IMR-90 (cell line): ENCODE results near the gene SPINT1. TPM values are rescaled to one million over a fixed set of nuclear protein-coding genes. Genes with fewer than 3 reads are reported as not detected.

Experiments used
- ATAC-seq: fragments of 200-7000 bp; cut with Tn5 transposase; 2 replicates; pipeline ENCODE4 v1.9.1; 2020; ENCODE audit warnings: low read depth, mild to moderate bottlenecking, moderate library complexity
- Bru-seq: library from RNA; stranded (reverse); fragments of 400-500 nt; gene quantifications from one replicate; lab custom pipeline; 2021; lab: Mats Ljungman, UMichigan
- BruChase-seq, 2 experiments: library from RNA; stranded (reverse); fragments of 400-500 nt; gene quantifications; one replicate each; lab custom pipeline; 2021; lab: Mats Ljungman, UMichigan
- BruUV-seq: library from RNA; stranded (reverse); fragments of 400-500 nt; replicated peaks from 2 replicates; lab custom pipeline; 2021; lab: Mats Ljungman, UMichigan
- CTCF ChIA-PET: fragments of 300-600 bp; formaldehyde crosslinking; extraction: SDS; loops from one replicate; lab custom pipeline; 2021; ENCODE audit warnings: antibody characterized with exemption; lab: Yijun Ruan, JAX
- POLR2A ChIA-PET: fragments of 300-600 bp; sonication (Branson Sonifier 250); formaldehyde crosslinking; loops from one replicate; lab custom pipeline; 2022; ENCODE audit warnings: antibody characterized with exemption; ENCODE audit not compliant: unreplicated experiment; lab: Charles Lee
- DNase-seq: peaks from one replicate; pipeline ENCODE4 v3.0.0; 2013
- H2AFZ ChIP-seq: replicated peaks from 2 replicates; pipeline ENCODE3; 2013; ENCODE audit warnings: low read length, mild to moderate bottlenecking; ENCODE audit not compliant: poor library complexity
- H2AK5ac ChIP-seq: 2 replicates; pipeline ENCODE4 v1.6.1; 2013; ENCODE audit warnings: low read depth, low read length, inconsistent platforms
- H2AK9ac ChIP-seq: replicated peaks from 2 replicates; pipeline ENCODE3; 2013; ENCODE audit warnings: mild to moderate bottlenecking, low read depth, low read length, moderate library complexity; ENCODE audit not compliant: poor library complexity
- H2BK120ac ChIP-seq: 2 replicates; pipeline ENCODE4 v1.6.1; 2013; ENCODE audit warnings: low read depth, low read length, inconsistent platforms
- H2BK15ac ChIP-seq: 3 replicates; pipeline ENCODE4 v1.6.1; 2013; ENCODE audit warnings: low read depth, low read length, inconsistent platforms
- H2BK20ac ChIP-seq: 2 replicates; pipeline ENCODE4 v1.6.1; 2013; ENCODE audit warnings: low read depth, mild to moderate bottlenecking, inconsistent platforms, low read length, moderate library complexity
- H2BK5ac ChIP-seq: 2 replicates; pipeline ENCODE4 v1.6.1; 2013; ENCODE audit warnings: mild to moderate bottlenecking, low read depth, low read length, inconsistent platforms; ENCODE audit not compliant: poor library complexity, severe bottlenecking
- H3K14ac ChIP-seq: replicated peaks from 2 replicates; pipeline ENCODE4 v1.6.1; 2013; ENCODE audit warnings: low read depth, low read length, inconsistent platforms
- H3K18ac ChIP-seq: 2 replicates; pipeline ENCODE4 v1.6.1; 2013; ENCODE audit warnings: low read depth, low read length, control low read depth
- H3K23ac ChIP-seq: 2 replicates; pipeline ENCODE4 v1.6.1; 2013; ENCODE audit warnings: low read depth, low read length, inconsistent platforms
- H3K27ac ChIP-seq: 2 replicates; pipeline ENCODE4 v1.5.1; 2013; ENCODE audit warnings: mild to moderate bottlenecking, control low read depth, low read length; ENCODE audit not compliant: insufficient read depth
- H3K27me3 ChIP-seq: 2 replicates; pipeline ENCODE4 v1.6.1; 2013; ENCODE audit warnings: low read length; ENCODE audit not compliant: control insufficient read depth, insufficient read depth
- H3K36me3 ChIP-seq: 2 replicates; pipeline ENCODE4 v1.6.1; 2013; ENCODE audit warnings: low read length, mixed read lengths; ENCODE audit not compliant: control insufficient read depth, insufficient read depth
- H3K4ac ChIP-seq: 2 replicates; pipeline ENCODE4 v1.6.1; 2013; ENCODE audit warnings: low read depth, low read length, inconsistent platforms
- H3K4me1 ChIP-seq: 2 replicates; pipeline ENCODE4 v1.6.1; 2013; ENCODE audit warnings: low read length, mixed read lengths; ENCODE audit not compliant: control insufficient read depth, insufficient read depth
- H3K4me2 ChIP-seq: 2 replicates; pipeline ENCODE4 v1.6.1; 2013; ENCODE audit warnings: low read depth, mild to moderate bottlenecking, control low read depth, low read length, moderate library complexity
- H3K4me3 ChIP-seq: 2 replicates; pipeline ENCODE4 v1.5.1; 2013; ENCODE audit warnings: low read depth, mild to moderate bottlenecking, control low read depth, low read length, moderate library complexity; ENCODE audit not compliant: insufficient read depth
- H3K56ac ChIP-seq: 2 replicates; pipeline ENCODE4 v1.6.1; 2013; ENCODE audit warnings: low read length, inconsistent platforms; ENCODE audit not compliant: insufficient read depth; ENCODE audit errors: extremely low read depth
- H3K79me1 ChIP-seq, 2 experiments: 2 replicates each; pipeline ENCODE4 v1.6.1; 2013; ENCODE audit warnings: low read length in 2 of 2, inconsistent platforms in 1 of 2, low read depth in 1 of 2
- H3K9ac ChIP-seq: 2 replicates; pipeline ENCODE4 v1.6.1; 2013; ENCODE audit warnings: low read depth, low read length, control low read depth
- H3K9me1 ChIP-seq: 2 replicates; pipeline ENCODE4 v1.6.1; 2013; ENCODE audit warnings: low read length, inconsistent platforms; ENCODE audit not compliant: insufficient read depth
- H3K9me3 ChIP-seq: 2 replicates; pipeline ENCODE4 v1.6.1; 2013; ENCODE audit warnings: low read length; ENCODE audit not compliant: control insufficient read depth, insufficient read depth
- H4K20me1 ChIP-seq: 2 replicates; pipeline ENCODE4 v1.6.1; 2013; ENCODE audit warnings: low read length, inconsistent platforms; ENCODE audit not compliant: insufficient read depth
- H4K5ac ChIP-seq: 2 replicates; pipeline ENCODE4 v1.6.1; 2013; ENCODE audit warnings: mild to moderate bottlenecking, low read depth, low read length, control low read depth
- H4K8ac ChIP-seq, 2 experiments: 2 replicates each; pipeline ENCODE4 v1.6.1; 2013; ENCODE audit warnings: low read depth in 2 of 2, low read length in 2 of 2, control low read depth in 1 of 2, inconsistent platforms in 1 of 2
- H4K91ac ChIP-seq: 2 replicates; pipeline ENCODE4 v1.6.1; 2013; ENCODE audit warnings: low read depth, low read length, inconsistent platforms; ENCODE audit not compliant: insufficient read depth
- NFE2L2 ChIP-seq: fragments of 150-350 bp; IDR thresholded peaks from 2 replicates; pipeline ENCODE4 v1.6.1; 2016; ENCODE audit warnings: low read depth, mild to moderate bottlenecking, low read length
- WGBS, 2 experiments: methylation state at CpG; one replicate each; pipeline versions ENCODE4 v1.1.5 to v1.1.7; 2013; ENCODE audit warnings: missing lambda C conversion rate in 2 of 2; ENCODE audit not compliant: insufficient read length in 1 of 2; ENCODE audit errors: extremely low coverage in 2 of 2; 5-methylcytosine and 5-hydroxymethylcytosine counted together
- dilution Hi-C: fragments of 300-500 bp; cut with HindIII; formaldehyde crosslinking; loops from one replicate; pipeline ENCODE4 v1.14.3; 2018; ENCODE audit warnings: low sequenced_read_pairs; ENCODE audit not compliant: unreplicated experiment
- in situ Hi-C: fragments of 300-500 bp; cut with MboI; formaldehyde crosslinking; loops from 3 replicates; pipeline ENCODE4 v1.14.3; 2019; ENCODE audit warnings: low sequenced_read_pairs, inconsistent platforms, mixed read lengths
- intact Hi-C: fragments of 100-400 bp; cut with micrococcal nuclease; formaldehyde crosslinking; loops from 2 replicates; pipeline ENCODE4 v1.10.0; 2022
- long read RNA-seq: library from polyadenylated mRNA; unstranded; transcript quantifications from one replicate; pipeline ENCODE4 v2.0.0, GENCODE V29; 2021; ENCODE audit not compliant: unreplicated experiment
- polyA plus RNA-seq, 3 experiments: library from polyadenylated mRNA; depleted of rRNA; stranded (reverse); fragments of >200 nt; gene quantifications; 2 replicates each; pipeline ENCODE4 v1.2.3, GENCODE V29; 2012; ENCODE audit warnings: low replicate concordance in 1 of 3
- total RNA-seq: library from RNA; depleted of rRNA; stranded (reverse); fragments of >200 nt; gene quantifications from 2 replicates; pipeline ENCODE4 v1.2.3, GENCODE V29; 2012; rRNA removed

Gene SPINT1, protein sequence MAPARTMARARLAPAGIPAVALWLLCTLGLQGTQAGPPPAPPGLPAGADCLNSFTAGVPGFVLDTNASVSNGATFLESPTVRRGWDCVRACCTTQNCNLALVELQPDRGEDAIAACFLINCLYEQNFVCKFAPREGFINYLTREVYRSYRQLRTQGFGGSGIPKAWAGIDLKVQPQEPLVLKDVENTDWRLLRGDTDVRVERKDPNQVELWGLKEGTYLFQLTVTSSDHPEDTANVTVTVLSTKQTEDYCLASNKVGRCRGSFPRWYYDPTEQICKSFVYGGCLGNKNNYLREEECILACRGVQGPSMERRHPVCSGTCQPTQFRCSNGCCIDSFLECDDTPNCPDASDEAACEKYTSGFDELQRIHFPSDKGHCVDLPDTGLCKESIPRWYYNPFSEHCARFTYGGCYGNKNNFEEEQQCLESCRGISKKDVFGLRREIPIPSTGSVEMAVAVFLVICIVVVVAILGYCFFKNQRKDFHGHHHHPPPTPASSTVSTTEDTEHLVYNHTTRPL
- total RNA-seq, result 0.56 and 0.90 TPM in 2 replicates
- polyA plus RNA-seq (2012; rRNA removed), result 1.8 and 2.1 TPM in 2 replicates
- polyA plus RNA-seq (2012; cell fraction: cytosol; rRNA removed), result 2.3 and 3.1 TPM in 2 replicates
- polyA plus RNA-seq (2012; cell fraction: nucleus; rRNA removed; ENCODE audit: low replicate concordance), result 2.5 and 5.8 TPM in 2 replicates
- Bru-seq, nascent RNA, result percentile 19 among the genes with signal in this experiment
- percentile 9 among the genes with signal in this experiment for BruChase-seq, experiment 1, labeled RNA remaining after a 6-hour chase
- percentile 15 among the genes with signal in this experiment for BruChase-seq, experiment 2, labeled RNA remaining after a 2-hour chase
- long read RNA-seq, partial matches to known transcripts, result 0 of 1 reads
- long read RNA-seq, other reads (novel, unspliced or antisense), result 0 of 1 reads

DNA sequence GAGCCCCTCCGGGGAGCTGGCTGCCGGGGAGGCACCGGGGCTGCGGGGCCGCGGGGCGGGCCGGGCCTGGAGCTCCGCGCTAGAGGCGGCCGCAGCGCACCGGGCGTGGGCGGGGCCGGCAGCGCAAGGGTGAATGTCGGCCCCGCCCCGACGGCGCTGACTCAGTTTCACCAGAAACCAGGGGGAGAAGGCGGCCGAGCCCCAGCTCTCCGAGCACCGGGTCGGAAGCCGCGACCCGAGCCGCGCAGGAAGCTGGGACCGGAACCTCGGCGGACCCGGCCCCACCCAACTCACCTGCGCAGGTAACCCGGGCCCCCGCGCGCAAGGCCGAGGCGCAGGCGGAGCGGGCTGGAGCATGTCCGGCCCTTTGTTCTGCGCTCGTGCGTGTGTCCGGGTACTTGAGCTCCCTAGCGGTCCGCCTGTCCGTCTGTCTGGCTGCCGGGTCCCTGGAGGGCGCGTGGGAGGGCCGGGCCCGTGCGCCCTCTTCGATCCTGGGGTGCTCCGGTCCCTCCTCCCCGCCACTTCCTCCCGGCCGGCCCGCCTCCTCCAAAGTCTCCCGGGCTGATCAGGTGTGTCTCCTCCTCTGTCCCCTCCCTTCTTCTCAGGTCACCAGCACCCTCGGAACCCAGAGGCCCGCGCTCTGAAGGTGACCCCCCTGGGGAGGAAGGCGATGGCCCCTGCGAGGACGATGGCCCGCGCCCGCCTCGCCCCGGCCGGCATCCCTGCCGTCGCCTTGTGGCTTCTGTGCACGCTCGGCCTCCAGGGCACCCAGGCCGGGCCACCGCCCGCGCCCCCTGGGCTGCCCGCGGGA, at the start of gene SPINT1:
TSS of gene SPINT1 (plus strand) at position 164 of the 811 bp plus-strand sequence. CDS start at position 671, 507 bp downstream.
- H4K20me1 ChIP-seq, result peaks cover 5% of the 10 kb centered on the region; the same call in 1 of the 2 replicates
- H3K4ac ChIP-seq, result no peak within 1 kb of the TSS
- H3K36me3 ChIP-seq, result no peaks in the 10 kb centered on the region
- ChIA-PET CTCF (no interaction called here), POLR2A (no interaction called here)
- peak within 1 kb of the TSS; percentile 69 for H3K23ac ChIP-seq
- WGBS, 2 experiments, result 0% methylated on average over 33 of the region's 89 CpGs; no CpG with 5 or more reads in 1 of the 2 experiments
- no peak within 1 kb of the TSS for H2BK15ac ChIP-seq
- intact Hi-C loops (loop anchor here (1.0 kb wide), 1 partner anchor 37 kb away; the partner anchor contains the start of genes DNAJC17 and ZFYVE19), in situ Hi-C loops (no loop called here), dilution Hi-C loops (no loop called here)
- H3K27ac ChIP-seq, result no peak within 1 kb of the TSS
- no peak within 1 kb of the TSS for H2BK20ac ChIP-seq
- H2BK120ac ChIP-seq, result no peak within 1 kb of the TSS
- H2BK5ac ChIP-seq, result no peak within 1 kb of the TSS
- H4K8ac ChIP-seq, result no peak within 1 kb of the TSS
- peak within 1 kb of the TSS; percentile 66 for H3K4me2 ChIP-seq
- no peak within 1 kb of the TSS for H3K18ac ChIP-seq
- H3K4me1 ChIP-seq, result 0 out of 2 replicates have a peak, but pooled peaks cover 3% of the 10 kb centered on the region
- peak within 1 kb of the TSS; percentile 86 for H2AFZ ChIP-seq
- peak within 1 kb of the TSS; percentile 76 for H2AK9ac ChIP-seq
- peak within 1 kb of the TSS; percentile 26 for H3K4me3 ChIP-seq
- H3K56ac ChIP-seq, result no peak within 1 kb of the TSS
- H4K91ac ChIP-seq, result no peak within 1 kb of the TSS
- H3K9me3 ChIP-seq, result no peaks in the 10 kb centered on the region
- H3K9ac ChIP-seq, result no peak within 1 kb of the TSS
- H3K27me3 ChIP-seq, result peaks cover 38% of the 10 kb centered on the region
- H3K79me1 ChIP-seq, result no peaks in the 10 kb centered on the region
- no peaks in the 10 kb centered on the region for H3K9me1 ChIP-seq
- DNase-seq (no peak), ATAC-seq (peak; percentile 64)
- H3K14ac ChIP-seq, result no peak within 1 kb of the TSS
- no peak within 1 kb of the TSS for H4K5ac ChIP-seq
- BruUV-seq, result no TSS peak
- no peak within 1 kb of the TSS for H2AK5ac ChIP-seq
- no peak for TF ChIP-seq NFE2L2
